Measurements from ENCODE around the gene PLEKHH2. TPM values are rescaled to one million over a fixed set of nuclear protein-coding genes. Genes with fewer than 3 reads are reported as not detected.

The PLEKHH2 gene
- total RNA-seq, 1 donor from 2014 or later: 0.11 TPM

DNA sequence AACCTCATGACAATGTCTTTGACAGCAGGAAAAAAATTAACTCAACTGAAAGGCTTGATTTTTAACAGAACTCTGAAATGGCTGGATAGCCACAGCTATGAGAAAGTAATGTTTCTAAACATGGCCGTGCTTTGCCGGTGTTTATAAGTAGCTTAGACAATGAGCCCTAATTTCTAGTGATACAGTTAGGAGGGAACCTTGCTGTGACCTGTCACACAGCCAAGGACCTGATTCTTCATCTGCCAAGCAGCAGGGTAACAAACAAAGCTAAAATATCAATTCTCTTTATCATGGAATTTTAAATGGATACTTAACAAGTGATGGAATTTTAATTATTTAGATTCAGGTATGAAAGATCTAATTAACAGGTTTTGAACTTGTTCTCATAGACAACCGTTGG lies 112.5 kb downstream of the PLEKHH2 start:
- POLR2A ChIA-PET: no interaction called here
- peaks cover 6% of the 10 kb centered on the region for H3K27me3 Mint-ChIP-seq
- H3K4me3 Mint-ChIP-seq: no peak overlapping the region

GRCh38 chr2:43751476-43751990 lies 114.5 kb downstream of the PLEKHH2 start:
- DNase-seq (no peak), ATAC-seq (ENCODE audit: low read depth) (no peak)
- POLR2A ChIA-PET: no interaction called here
- no peaks in the 10 kb centered on the region for H3K36me3 Mint-ChIP-seq (ENCODE audit: low read depth)
- no peak overlapping the region for H3K27ac Mint-ChIP-seq
- H3K4me1 Mint-ChIP-seq: no peaks in the 10 kb centered on the region
- peaks cover 12% of the 10 kb centered on the region for H3K27me3 Mint-ChIP-seq
- H3K4me3 Mint-ChIP-seq: no peak overlapping the region
- H3K9me3 Mint-ChIP-seq: no peaks in the 10 kb centered on the region
- TF ChIP-seq, protein P1, sequence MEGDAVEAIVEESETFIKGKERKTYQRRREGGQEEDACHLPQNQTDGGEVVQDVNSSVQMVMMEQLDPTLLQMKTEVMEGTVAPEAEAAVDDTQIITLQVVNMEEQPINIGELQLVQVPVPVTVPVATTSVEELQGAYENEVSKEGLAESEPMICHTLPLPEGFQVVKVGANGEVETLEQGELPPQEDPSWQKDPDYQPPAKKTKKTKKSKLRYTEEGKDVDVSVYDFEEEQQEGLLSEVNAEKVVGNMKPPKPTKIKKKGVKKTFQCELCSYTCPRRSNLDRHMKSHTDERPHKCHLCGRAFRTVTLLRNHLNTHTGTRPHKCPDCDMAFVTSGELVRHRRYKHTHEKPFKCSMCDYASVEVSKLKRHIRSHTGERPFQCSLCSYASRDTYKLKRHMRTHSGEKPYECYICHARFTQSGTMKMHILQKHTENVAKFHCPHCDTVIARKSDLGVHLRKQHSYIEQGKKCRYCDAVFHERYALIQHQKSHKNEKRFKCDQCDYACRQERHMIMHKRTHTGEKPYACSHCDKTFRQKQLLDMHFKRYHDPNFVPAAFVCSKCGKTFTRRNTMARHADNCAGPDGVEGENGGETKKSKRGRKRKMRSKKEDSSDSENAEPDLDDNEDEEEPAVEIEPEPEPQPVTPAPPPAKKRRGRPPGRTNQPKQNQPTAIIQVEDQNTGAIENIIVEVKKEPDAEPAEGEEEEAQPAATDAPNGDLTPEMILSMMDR (IDR thresholded peaks at IDR 0.05): no peak
- intact Hi-C loops (cut with micrococcal nuclease): no loop called here
- CTCF ChIA-PET: no interaction called here

More for the DNA sequence above, 112.5 kb downstream of the PLEKHH2 start:
- Mint-ChIP-seq H3K9me3 (no peaks in the 10 kb centered on the region), H3K36me3 (ENCODE audit: low read depth) (no peaks in the 10 kb centered on the region), H3K4me1 (no peaks in the 10 kb centered on the region), H3K27ac (no peak overlapping the region)
- TF ChIP-seq, protein P1 (IDR thresholded peaks at IDR 0.05): no peak
- DNase-seq (no peak), ATAC-seq (ENCODE audit: low read depth) (no peak)
- CTCF ChIA-PET: no interaction called here
- intact Hi-C loops (cut with micrococcal nuclease): no loop called here

- Mint-ChIP-seq H3K27me3 (peaks cover 14% of the 10 kb centered on the region), H3K9me3 (no peaks in the 10 kb centered on the region), H3K4me1 (no peaks in the 10 kb centered on the region), H3K36me3 (ENCODE audit: low read depth) (no peaks in the 10 kb centered on the region), H3K27ac (no peak overlapping the region), H3K4me3 (no peak overlapping the region)
- POLR2A ChIA-PET: no interaction called here
- intact Hi-C loops (cut with micrococcal nuclease): no loop called here
- ATAC-seq (ENCODE audit: low read depth): no peak
- TF ChIP-seq, protein P1 (IDR thresholded peaks at IDR 0.05): no peak
- no peak for DNase-seq
- CTCF ChIA-PET: no interaction called here
Observed at GRCh38 chr2:43752302-43752701, 115.2 kb downstream of the PLEKHH2 start.

DNA sequence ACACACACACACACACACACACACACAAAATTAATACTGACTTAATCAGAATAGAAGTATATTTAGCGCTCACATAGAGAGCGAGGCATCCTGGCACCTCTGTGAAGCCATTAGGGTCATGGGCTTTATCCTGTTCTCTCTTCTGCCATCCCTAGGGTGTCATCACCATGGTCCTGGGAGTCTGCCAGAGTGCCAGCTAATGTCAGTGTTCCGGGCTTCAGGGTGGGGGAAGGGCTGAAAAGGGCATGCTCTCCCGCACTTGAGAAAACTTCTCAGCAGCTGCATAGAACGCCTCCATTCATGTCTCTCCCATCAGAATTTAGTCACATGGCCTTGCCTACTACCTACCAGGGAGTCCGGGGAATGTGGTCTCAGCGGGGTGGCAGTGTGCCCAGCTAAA lies 117.1 kb downstream of the PLEKHH2 start:
- intact Hi-C loops (cut with micrococcal nuclease): no loop called here
- no peak for ATAC-seq (ENCODE audit: low read depth)
- TF ChIP-seq, protein P1 (IDR thresholded peaks at IDR 0.05): no peak
- Mint-ChIP-seq H3K4me1 (no peaks in the 10 kb centered on the region), H3K36me3 (ENCODE audit: low read depth) (no peaks in the 10 kb centered on the region), H3K27me3 (peaks cover 11% of the 10 kb centered on the region), H3K9me3 (no peaks in the 10 kb centered on the region), H3K27ac (no peak overlapping the region), H3K4me3 (no peak overlapping the region)
- no peak for DNase-seq
- ChIA-PET CTCF (no interaction called here), POLR2A (no interaction called here)

DNA sequence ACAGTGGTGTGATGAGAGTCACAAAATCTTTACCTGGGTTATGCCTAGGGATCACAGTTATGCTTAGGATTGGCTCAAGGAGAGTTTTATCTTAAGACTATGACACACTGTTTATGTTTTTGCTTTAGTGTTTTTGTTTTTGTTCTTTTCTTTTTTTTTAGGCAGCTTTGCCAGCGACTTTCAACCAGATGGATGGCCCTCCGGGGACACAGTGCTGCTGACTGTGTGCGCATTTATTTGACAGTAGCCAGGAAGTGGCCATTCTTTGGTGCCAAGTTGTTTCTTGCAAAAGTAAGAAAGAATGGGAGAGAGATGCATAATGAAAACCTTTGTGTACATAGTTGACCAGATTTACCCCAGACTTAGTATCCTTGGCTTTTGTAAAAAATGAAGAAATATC lies 121.7 kb downstream of the PLEKHH2 start:
- TF ChIP-seq, protein P1 (IDR thresholded peaks at IDR 0.05): no peak
- Mint-ChIP-seq H3K27ac (no peak overlapping the region), H3K9me3 (no peaks in the 10 kb centered on the region), H3K36me3 (ENCODE audit: low read depth) (no peaks in the 10 kb centered on the region), H3K4me1 (no peaks in the 10 kb centered on the region), H3K27me3 (peaks cover 11% of the 10 kb centered on the region), H3K4me3 (no peak overlapping the region)
- intact Hi-C loops (cut with micrococcal nuclease): no loop called here
- CTCF ChIA-PET: no interaction called here
- ATAC-seq (ENCODE audit: low read depth) (no peak), DNase-seq (no peak)
- POLR2A ChIA-PET: no interaction called here
